SH-SY5Y (cell line): ENCODE results near the gene SYT7.

ENCODE experiments used
- GATA2 ChIP-seq: IDR thresholded peaks from 2 replicates; pipeline ENCODE4 v1.6.1; 2011; ENCODE audit warnings: mild to moderate bottlenecking, low read depth, low read length
- GATA3 ChIP-seq: IDR thresholded peaks from 2 replicates; pipeline ENCODE4 v1.6.1; 2011; ENCODE audit warnings: low read depth, mild to moderate bottlenecking, low read length, moderate library complexity

SYT7 gene

GRCh38 chr11:61581030-61581928, at the start of gene SYT7:
Gene SYT7 (minus strand): TSS chr11:61581076. CDS start chr11:61580820, 256 bp downstream.
- TF ChIP-seq GATA2 (no peak), GATA3 (no peak)

GRCh38 chr11:61630089-61630488, 49.2 kb upstream of the SYT7 start:
- no peak for TF ChIP-seq GATA2
- no peak for TF ChIP-seq GATA3

GRCh38 chr11:61629082-61629833, 48.4 kb upstream of the SYT7 start:
- no peak for TF ChIP-seq GATA3
- TF ChIP-seq GATA2, result no peak

GRCh38 chr11:61628662-61628970, 47.7 kb upstream of the SYT7 start:
- TF ChIP-seq GATA3 (no peak), GATA2 (no peak)

GRCh38 chr11:61627850-61628661, 47.2 kb upstream of the SYT7 start:
- TF ChIP-seq GATA3 (no peak), GATA2 (no peak)

GRCh38 chr11:61626580-61627380, 45.9 kb upstream of the SYT7 start:
- no peak for TF ChIP-seq GATA3
- TF ChIP-seq GATA2, result no peak

GRCh38 chr11:61625525-61625924, 44.6 kb upstream of the SYT7 start:
- no peak for TF ChIP-seq GATA2
- TF ChIP-seq GATA3, result no peak

GRCh38 chr11:61621917-61622585, 41.2 kb upstream of the SYT7 start:
- TF ChIP-seq GATA3 (no peak), GATA2 (no peak)

- TF ChIP-seq GATA2 (no peak), GATA3 (no peak)
These were observed 38.8 kb upstream of the SYT7 start for GRCh38 chr11:61619471-61620226.

GRCh38 chr11:61618978-61619377, 38.1 kb upstream of the SYT7 start:
- no peak for TF ChIP-seq GATA3
- TF ChIP-seq GATA2, result no peak

GRCh38 chr11:61617515-61617914, 36.6 kb upstream of the SYT7 start:
- no peak for TF ChIP-seq GATA3

- TF ChIP-seq GATA2 (no peak), GATA3 (no peak)
These were observed 35.6 kb upstream of the SYT7 start for GRCh38 chr11:61616434-61616833.
